ENCODE results near the gene CEACAM7.

DNA sequence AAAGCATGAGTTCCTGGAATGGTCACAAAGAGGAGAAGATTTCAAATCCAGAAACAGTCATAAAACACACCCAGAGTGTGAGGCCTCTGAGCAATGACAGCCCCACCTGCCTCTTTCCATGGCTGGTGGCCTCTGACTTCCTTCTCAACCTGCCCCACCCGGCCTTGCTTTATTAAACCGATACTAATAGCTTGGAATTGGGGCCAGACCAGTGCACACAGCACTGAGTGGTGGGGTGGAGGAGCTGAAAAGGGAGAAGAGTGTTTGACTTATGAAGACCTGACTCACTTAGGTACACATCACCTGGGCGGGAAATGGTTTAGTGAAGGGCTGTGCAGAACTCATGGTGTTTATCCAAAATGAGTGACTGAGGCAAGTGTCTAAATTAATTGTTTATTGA lies 46.5 kb upstream of the CEACAM7 start:
- no peak for TF ChIP-seq EZH2 (IDR thresholded peaks at IDR 0.05; ENCODE audit: borderline replicate concordance, insufficient read depth, low read depth, low read length, poor library complexity, severe bottlenecking)
- TF ChIP-seq, protein P1, sequence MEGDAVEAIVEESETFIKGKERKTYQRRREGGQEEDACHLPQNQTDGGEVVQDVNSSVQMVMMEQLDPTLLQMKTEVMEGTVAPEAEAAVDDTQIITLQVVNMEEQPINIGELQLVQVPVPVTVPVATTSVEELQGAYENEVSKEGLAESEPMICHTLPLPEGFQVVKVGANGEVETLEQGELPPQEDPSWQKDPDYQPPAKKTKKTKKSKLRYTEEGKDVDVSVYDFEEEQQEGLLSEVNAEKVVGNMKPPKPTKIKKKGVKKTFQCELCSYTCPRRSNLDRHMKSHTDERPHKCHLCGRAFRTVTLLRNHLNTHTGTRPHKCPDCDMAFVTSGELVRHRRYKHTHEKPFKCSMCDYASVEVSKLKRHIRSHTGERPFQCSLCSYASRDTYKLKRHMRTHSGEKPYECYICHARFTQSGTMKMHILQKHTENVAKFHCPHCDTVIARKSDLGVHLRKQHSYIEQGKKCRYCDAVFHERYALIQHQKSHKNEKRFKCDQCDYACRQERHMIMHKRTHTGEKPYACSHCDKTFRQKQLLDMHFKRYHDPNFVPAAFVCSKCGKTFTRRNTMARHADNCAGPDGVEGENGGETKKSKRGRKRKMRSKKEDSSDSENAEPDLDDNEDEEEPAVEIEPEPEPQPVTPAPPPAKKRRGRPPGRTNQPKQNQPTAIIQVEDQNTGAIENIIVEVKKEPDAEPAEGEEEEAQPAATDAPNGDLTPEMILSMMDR (IDR thresholded peaks at IDR 0.05), result no peak

Data from B cell (primary cell).